ENCODE results near the gene IQSEC2.

- TF ChIP-seq POLR2AphosphoS5 (IDR thresholded peaks at IDR 0.05; ENCODE audit: borderline replicate concordance, low read depth, low read length) = no peak
- TF ChIP-seq EZH2 (IDR thresholded peaks at IDR 0.05) = no peak
- no peak for TF ChIP-seq FOXP2 (optimal IDR thresholded peaks at IDR 0.05; ENCODE audit: control extremely low read depth, extremely low read length, insufficient read depth)
These were observed 48.9 kb upstream of the IQSEC2 start for GRCh38 chrX:53330331-53330730.
